ENCODE data around the gene CNPY4. TPM values are rescaled to one million over a fixed set of nuclear protein-coding genes. Genes with fewer than 3 reads are reported as not detected.
A peak's percentile ranks its signal among the peaks of the same experiment; 100 is the strongest.

Gene CNPY4
- total RNA-seq, 1 donor: 25.4 TPM

- no peak for DNase-seq (ENCODE audit: low read depth)
- H3K4me3 ChIP-seq (ENCODE audit: low read depth, low read length): no peak overlapping the region
- TF ChIP-seq, protein P1, sequence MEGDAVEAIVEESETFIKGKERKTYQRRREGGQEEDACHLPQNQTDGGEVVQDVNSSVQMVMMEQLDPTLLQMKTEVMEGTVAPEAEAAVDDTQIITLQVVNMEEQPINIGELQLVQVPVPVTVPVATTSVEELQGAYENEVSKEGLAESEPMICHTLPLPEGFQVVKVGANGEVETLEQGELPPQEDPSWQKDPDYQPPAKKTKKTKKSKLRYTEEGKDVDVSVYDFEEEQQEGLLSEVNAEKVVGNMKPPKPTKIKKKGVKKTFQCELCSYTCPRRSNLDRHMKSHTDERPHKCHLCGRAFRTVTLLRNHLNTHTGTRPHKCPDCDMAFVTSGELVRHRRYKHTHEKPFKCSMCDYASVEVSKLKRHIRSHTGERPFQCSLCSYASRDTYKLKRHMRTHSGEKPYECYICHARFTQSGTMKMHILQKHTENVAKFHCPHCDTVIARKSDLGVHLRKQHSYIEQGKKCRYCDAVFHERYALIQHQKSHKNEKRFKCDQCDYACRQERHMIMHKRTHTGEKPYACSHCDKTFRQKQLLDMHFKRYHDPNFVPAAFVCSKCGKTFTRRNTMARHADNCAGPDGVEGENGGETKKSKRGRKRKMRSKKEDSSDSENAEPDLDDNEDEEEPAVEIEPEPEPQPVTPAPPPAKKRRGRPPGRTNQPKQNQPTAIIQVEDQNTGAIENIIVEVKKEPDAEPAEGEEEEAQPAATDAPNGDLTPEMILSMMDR (IDR thresholded peaks at IDR 0.05; ENCODE audit: insufficient read depth, low read length): no peak
These were observed 4.4 kb upstream of the CNPY4 start for GRCh38 chr7:100115026-100115425.

DNA sequence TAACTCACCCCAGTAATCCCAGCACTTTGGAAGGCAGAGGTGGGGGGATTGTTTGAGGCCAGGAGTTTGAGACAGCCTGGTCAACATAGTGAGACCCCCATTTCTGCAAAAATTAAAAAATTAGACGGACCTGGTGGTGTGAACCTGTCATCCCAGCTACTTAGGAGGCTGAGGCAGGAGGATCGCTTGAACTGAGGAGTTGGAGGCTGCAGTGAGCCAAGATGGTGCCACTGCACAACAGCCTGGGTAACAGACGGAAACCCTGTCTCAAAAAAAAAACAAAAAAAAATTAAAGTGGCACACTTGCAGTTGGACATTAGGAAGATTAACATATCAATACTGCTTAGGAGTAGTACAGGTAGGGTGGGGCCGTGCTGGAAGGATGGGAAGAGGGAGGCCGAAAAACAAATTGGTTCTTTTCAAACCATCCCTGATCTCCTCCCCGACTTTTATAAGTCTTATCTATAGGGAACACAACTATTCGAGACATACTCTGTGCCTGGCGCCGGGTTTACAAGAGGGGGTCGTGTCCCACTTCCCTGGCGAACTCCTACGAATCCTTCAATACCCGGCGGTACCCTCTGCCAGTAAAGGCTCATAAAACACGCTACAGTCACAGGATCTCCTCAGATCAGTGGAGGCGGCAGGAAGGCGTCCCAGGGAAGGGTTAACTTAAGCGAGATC lies 904 bp upstream of the CNPY4 start:
- H3K4me3 ChIP-seq (ENCODE audit: low read depth, low read length): peak overlapping the region; percentile 78
- TF ChIP-seq, protein P1 (IDR thresholded peaks at IDR 0.05; ENCODE audit: insufficient read depth, low read length): no peak
- no peak for DNase-seq (ENCODE audit: low read depth)

GRCh38 chr7:100119970-100120732 lies 717 bp downstream of the CNPY4 start:
- TF ChIP-seq, protein P1 (IDR thresholded peaks at IDR 0.05; ENCODE audit: insufficient read depth, low read length): no peak
- DNase-seq (ENCODE audit: low read depth): peak; percentile 66
- peak overlapping the region; percentile 78 for H3K4me3 ChIP-seq (ENCODE audit: low read depth, low read length)

GRCh38 chr7:100120733-100121036 lies 1.3 kb downstream of the CNPY4 start:
- TF ChIP-seq, protein P1 (IDR thresholded peaks at IDR 0.05; ENCODE audit: insufficient read depth, low read length): no peak
- H3K4me3 ChIP-seq (ENCODE audit: low read depth, low read length): peak overlapping the region; percentile 78
- no peak for DNase-seq (ENCODE audit: low read depth)

GRCh38 chr7:100122067-100122466 lies 2.6 kb downstream of the CNPY4 start:
- TF ChIP-seq, protein P1 (IDR thresholded peaks at IDR 0.05; ENCODE audit: insufficient read depth, low read length): no peak
- DNase-seq (ENCODE audit: low read depth): no peak
- H3K4me3 ChIP-seq (ENCODE audit: low read depth, low read length): no peak overlapping the region

DNA sequence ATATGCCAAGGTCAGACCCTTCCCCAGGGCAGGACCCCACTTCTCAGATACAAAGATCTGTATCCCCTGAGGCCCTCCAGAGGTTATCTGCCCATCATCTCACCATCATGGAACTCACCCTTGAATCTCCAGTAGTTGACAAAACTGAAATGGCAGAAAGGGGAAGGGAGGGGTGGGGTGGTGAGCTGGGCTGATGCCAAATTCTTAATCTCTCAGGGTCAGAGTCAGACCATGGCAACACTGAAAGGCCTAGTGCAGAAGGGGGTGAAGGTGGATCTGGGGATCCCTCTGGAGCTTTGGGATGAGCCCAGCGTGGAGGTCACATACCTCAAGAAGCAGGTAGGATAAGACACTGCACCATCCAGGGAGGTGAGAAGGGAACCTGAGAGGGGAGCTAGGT lies 3.1 kb downstream of the CNPY4 start:
- no peak for DNase-seq (ENCODE audit: low read depth)
- TF ChIP-seq, protein P1 (IDR thresholded peaks at IDR 0.05; ENCODE audit: insufficient read depth, low read length): no peak
- no peak overlapping the region for H3K4me3 ChIP-seq (ENCODE audit: low read depth, low read length)
